ENCODE results near the gene SF3B6.
"Not testable (repeated sequence)": the region's sequence is repeated elsewhere in the genome, so short reads cannot be mapped to it uniquely, and the experiment has no call there.

SF3B6 gene

GRCh38 chr2:24106786-24107185, 30.7 kb upstream of the SF3B6 start:
- DNase-seq (ENCODE audit: low read depth): no peak
- TF ChIP-seq, protein P1, sequence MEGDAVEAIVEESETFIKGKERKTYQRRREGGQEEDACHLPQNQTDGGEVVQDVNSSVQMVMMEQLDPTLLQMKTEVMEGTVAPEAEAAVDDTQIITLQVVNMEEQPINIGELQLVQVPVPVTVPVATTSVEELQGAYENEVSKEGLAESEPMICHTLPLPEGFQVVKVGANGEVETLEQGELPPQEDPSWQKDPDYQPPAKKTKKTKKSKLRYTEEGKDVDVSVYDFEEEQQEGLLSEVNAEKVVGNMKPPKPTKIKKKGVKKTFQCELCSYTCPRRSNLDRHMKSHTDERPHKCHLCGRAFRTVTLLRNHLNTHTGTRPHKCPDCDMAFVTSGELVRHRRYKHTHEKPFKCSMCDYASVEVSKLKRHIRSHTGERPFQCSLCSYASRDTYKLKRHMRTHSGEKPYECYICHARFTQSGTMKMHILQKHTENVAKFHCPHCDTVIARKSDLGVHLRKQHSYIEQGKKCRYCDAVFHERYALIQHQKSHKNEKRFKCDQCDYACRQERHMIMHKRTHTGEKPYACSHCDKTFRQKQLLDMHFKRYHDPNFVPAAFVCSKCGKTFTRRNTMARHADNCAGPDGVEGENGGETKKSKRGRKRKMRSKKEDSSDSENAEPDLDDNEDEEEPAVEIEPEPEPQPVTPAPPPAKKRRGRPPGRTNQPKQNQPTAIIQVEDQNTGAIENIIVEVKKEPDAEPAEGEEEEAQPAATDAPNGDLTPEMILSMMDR (IDR thresholded peaks at IDR 0.05; ENCODE audit: low read depth, low read length, missing control alignments): no peak
- no peak overlapping the region for H3K4me3 ChIP-seq (ENCODE audit: low read depth, low read length)

GRCh38 chr2:24105816-24106215, 29.7 kb upstream of the SF3B6 start:
- no peak overlapping the region for H3K4me3 ChIP-seq (ENCODE audit: low read depth, low read length)
- no peak for DNase-seq (ENCODE audit: low read depth)
- TF ChIP-seq, protein P1 (IDR thresholded peaks at IDR 0.05; ENCODE audit: low read depth, low read length, missing control alignments): no peak

GRCh38 chr2:24104906-24105305, 28.8 kb upstream of the SF3B6 start:
- DNase-seq (ENCODE audit: low read depth): no peak
- H3K4me3 ChIP-seq (ENCODE audit: low read depth, low read length): no peak overlapping the region
- TF ChIP-seq, protein P1 (IDR thresholded peaks at IDR 0.05; ENCODE audit: low read depth, low read length, missing control alignments): no peak

DNA sequence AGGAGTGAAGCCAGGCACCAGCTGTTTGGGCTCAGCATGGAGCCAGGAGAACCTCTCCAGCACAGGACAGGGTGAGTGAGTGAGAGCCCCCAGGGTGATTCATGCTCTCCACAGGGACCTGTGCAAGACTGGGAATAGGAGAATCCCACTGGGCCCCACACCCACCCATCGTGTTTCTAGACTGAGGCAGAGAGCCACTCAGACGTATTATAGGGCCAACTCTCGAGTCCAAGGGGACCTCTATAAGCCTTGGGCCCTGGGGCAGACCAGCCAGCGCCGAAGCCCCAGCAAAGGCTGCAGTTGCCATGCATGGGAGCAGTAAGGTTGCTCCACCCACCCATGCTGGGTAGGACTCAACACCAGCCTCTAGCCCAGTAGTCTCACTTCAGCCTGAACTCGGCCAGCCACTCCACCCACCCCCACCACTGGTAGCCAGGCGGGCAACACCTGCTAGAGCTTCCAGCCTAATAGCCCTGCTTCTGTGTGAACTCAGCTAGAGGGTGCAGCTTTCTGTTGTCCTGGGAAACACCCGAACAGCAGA, 28.1 kb upstream of the SF3B6 start:
- no peak for DNase-seq (ENCODE audit: low read depth)
- TF ChIP-seq, protein P1 (IDR thresholded peaks at IDR 0.05; ENCODE audit: low read depth, low read length, missing control alignments): no peak
- no peak overlapping the region for H3K4me3 ChIP-seq (ENCODE audit: low read depth, low read length)

- no peak for DNase-seq (ENCODE audit: low read depth)
- TF ChIP-seq, protein P1 (IDR thresholded peaks at IDR 0.05; ENCODE audit: low read depth, low read length, missing control alignments): no peak
These were observed 26.6 kb upstream of the SF3B6 start for GRCh38 chr2:24102677-24103076.

DNA sequence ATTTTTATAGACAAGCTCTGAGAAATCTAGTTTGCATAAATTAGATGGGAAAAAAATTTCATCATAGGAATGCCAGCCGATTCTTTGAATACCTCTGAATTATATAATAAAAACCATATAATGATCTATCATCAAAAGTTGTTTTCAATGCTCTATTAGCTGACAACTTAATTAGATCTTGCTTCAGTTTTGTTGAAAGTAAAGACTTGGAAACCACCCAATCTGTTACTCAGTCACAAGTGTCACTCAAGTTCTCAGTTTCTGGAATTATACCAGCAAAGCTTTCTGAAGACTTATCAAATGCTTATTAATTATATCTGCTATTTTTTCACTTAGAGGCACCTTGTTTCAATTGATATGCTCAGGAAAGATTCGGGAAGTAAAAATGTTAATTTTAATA, 25.9 kb upstream of the SF3B6 start:
- TF ChIP-seq, protein P1 (IDR thresholded peaks at IDR 0.05; ENCODE audit: low read depth, low read length, missing control alignments): no peak
- DNase-seq (ENCODE audit: low read depth): no peak
- no peak overlapping the region for H3K4me3 ChIP-seq (ENCODE audit: low read depth, low read length)

More at GRCh38 chr2:24102677-24103076, 26.6 kb upstream of the SF3B6 start:
- H3K4me3 ChIP-seq (ENCODE audit: low read depth, low read length): no peak overlapping the region

DNA sequence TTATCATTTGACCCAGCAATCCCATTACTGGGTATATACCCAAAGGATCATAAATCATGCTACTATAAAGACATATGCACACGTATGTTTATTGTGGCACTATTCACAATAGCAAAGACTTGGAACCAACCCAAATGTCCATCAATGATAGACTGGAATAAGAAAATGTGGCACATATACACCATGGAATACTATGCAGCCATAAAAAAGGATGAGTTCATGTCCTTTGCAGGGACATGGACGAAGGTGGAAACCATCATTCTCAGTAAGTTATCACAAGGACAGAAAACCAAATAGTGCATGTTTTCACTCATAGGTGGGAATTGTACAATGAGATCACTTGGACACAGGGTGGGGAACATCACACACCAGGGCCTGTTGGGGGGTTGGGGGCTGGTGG, 24.6 kb upstream of the SF3B6 start:
- not testable (repeated sequence) for H3K4me3 ChIP-seq (ENCODE audit: low read depth, low read length); DNase-seq (ENCODE audit: low read depth)

DNA sequence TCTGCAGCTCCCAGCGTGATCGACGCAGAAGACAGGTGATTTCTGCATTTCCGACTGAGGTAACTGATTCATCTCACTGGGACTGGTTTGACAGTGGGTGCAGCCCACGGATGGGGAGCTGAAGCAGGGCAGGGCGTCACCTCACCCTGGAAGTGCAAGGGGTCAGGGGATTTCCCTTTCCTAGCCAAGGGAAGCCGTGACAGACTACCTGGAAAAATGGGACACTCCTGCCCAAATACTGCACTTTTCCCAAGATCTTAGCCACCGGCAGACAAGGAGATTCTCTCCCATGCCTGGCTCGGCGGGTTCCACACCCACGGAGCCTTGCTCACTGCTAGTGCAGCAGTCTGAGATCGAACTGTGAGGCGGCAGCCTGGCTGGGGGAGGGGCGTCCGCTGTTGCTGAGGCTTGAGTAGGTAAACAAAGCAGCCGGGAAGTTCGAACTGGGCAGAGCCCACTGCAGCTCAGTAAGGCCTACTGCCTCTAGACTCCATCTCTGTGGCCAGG, 19.1 kb upstream of the SF3B6 start:
- DNase-seq (ENCODE audit: low read depth); H3K4me3 ChIP-seq (ENCODE audit: low read depth, low read length): not testable (repeated sequence)

GRCh38 chr2:24093270-24093669, 17.1 kb upstream of the SF3B6 start:
- not testable (repeated sequence) for H3K4me3 ChIP-seq (ENCODE audit: low read depth, low read length); DNase-seq (ENCODE audit: low read depth)

All from GM12864 (cell line).